NCI-H2227 (cell line): ENCODE data around the gene MORC3.

Experiments used
- DNase-seq: peaks from one replicate; lab custom pipeline; 2025; ENCODE audit not compliant: unreplicated experiment; lab: John Stamatoyannopoulos, UW

MORC3 gene

DNA sequence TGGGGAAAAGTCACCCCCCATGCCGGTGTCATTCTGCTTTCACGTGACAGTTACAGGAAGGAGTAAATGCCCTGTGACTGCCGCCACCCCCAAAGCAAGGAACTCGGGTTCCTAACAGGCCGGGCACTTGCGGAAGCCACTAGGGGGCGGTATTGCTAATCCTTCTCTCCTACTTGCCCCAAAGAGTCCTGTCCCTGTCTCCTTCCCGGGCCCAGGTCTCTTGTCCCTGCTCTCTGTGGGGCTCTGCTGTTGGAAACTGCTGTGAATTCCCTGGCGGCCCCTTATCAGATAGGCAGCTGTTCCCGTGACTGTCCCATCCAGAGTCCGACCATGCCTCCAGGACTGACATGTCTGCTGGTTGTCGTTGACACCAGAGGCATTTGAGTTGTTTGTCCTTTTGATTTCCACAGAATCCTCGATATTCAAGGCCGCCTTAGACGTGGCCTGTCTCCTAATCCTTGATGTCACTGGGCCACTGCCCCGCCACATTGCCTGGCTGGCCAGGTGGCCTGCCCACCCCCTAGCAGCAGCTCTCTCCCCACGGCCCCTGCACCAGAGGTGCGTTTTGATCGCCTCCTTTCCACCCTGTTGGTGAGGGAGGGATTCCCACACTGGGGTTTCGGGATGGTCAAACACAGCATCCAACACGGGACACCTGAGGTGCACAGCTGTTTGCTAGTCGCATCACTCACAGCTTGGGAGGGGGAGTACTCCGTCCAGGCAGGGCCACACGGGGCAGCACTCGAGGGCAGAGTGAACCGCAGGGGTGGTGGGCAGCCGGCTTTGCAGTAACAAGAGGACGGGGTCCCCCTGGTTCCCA is 102.5 kb downstream of the MORC3 start:
- DNase-seq, result peak; percentile 16

GRCh38 chr21:36423771-36424433 is 103.9 kb downstream of the MORC3 start:
- DNase-seq, result no peak

GRCh38 chr21:36424592-36424991 is 104.6 kb downstream of the MORC3 start:
- no peak for DNase-seq

DNA sequence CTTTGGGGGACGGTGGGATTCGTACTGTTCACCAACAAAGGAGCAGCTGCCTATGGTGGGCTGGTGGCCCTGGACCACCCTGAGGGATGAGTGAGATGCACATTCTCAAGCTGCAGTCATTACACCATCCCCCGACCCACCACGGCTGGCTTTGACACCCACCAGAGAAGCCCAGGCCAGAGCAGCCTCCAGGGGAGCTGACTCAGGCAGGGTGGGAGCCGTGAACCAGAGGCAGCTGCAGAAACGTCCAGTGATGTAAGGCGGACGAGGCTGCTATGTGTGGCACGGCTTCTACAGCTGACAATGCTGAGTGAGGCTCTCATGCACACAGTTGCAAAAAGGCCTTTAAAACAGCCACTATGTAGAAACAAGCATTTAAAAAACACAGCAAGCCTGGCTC is 105.3 kb downstream of the MORC3 start:
- DNase-seq, result no peak
